ENCODE results near the gene IL31. TPM values are rescaled to one million over a fixed set of nuclear protein-coding genes. Genes with fewer than 3 reads are reported as not detected.

IL31 gene
- total RNA-seq, 1 donor from 2014 or later = not detected

- DNase-seq (ENCODE audit: low spot score in 2 of 2) (no peak), FAIRE-seq (no peak)
These were observed 13.3 kb downstream of the IL31 start for GRCh38 chr12:122160761-122161160.

- FAIRE-seq = no peak
These were observed 14.1 kb downstream of the IL31 start for GRCh38 chr12:122159882-122160281.

GRCh38 chr12:122158700-122159285 is 15.2 kb downstream of the IL31 start:
- DNase-seq (ENCODE audit: low spot score in 2 of 2) = no peak
- no peak for FAIRE-seq

More at GRCh38 chr12:122159882-122160281, 14.1 kb downstream of the IL31 start:
- no peak for DNase-seq (ENCODE audit: low spot score in 2 of 2)

- FAIRE-seq = no peak
These were observed 18.3 kb downstream of the IL31 start for GRCh38 chr12:122155705-122156104.

GRCh38 chr12:122152754-122153153 is 21.3 kb downstream of the IL31 start:
- no peak for FAIRE-seq

More at GRCh38 chr12:122155705-122156104, 18.3 kb downstream of the IL31 start:
- DNase-seq (ENCODE audit: low spot score in 2 of 2) = no peak

GRCh38 chr12:122150127-122150681 is 23.8 kb downstream of the IL31 start:
- FAIRE-seq (no peak), DNase-seq (ENCODE audit: low spot score in 2 of 2) (no peak)

More at GRCh38 chr12:122152754-122153153, 21.3 kb downstream of the IL31 start:
- no peak for DNase-seq (ENCODE audit: low spot score in 2 of 2)

- no peak for FAIRE-seq
- no peak for DNase-seq (ENCODE audit: low spot score in 2 of 2)
These were observed 25.4 kb downstream of the IL31 start for GRCh38 chr12:122148657-122149056.

- no peak for FAIRE-seq
These were observed 26.3 kb downstream of the IL31 start for GRCh38 chr12:122147514-122148290.

GRCh38 chr12:122145505-122146330 is 28.3 kb downstream of the IL31 start:
- no peak for DNase-seq (ENCODE audit: low spot score in 2 of 2)
- no peak for FAIRE-seq

More at GRCh38 chr12:122147514-122148290, 26.3 kb downstream of the IL31 start:
- no peak for DNase-seq (ENCODE audit: low spot score in 2 of 2)

- no peak for FAIRE-seq
- DNase-seq (ENCODE audit: low spot score in 2 of 2) = no peak
These were observed 29.1 kb downstream of the IL31 start for GRCh38 chr12:122144885-122145284.

GRCh38 chr12:122142857-122143256 is 31.2 kb downstream of the IL31 start:
- FAIRE-seq = no peak

GRCh38 chr12:122141911-122142725 is 31.9 kb downstream of the IL31 start:
- DNase-seq (ENCODE audit: low spot score in 2 of 2) (no peak), FAIRE-seq (no peak)

More at GRCh38 chr12:122142857-122143256, 31.2 kb downstream of the IL31 start:
- no peak for DNase-seq (ENCODE audit: low spot score in 2 of 2)

- no peak for DNase-seq (ENCODE audit: low spot score in 2 of 2)
- FAIRE-seq = no peak
These were observed 33.4 kb downstream of the IL31 start for GRCh38 chr12:122140467-122141257.

GRCh38 chr12:122139941-122140340 is 34.1 kb downstream of the IL31 start:
- FAIRE-seq = no peak
- no peak for DNase-seq (ENCODE audit: low spot score in 2 of 2)

- FAIRE-seq (no peak), DNase-seq (ENCODE audit: low spot score in 2 of 2) (no peak)
These were observed 34.8 kb downstream of the IL31 start for GRCh38 chr12:122139266-122139665.

- FAIRE-seq = no peak
- no peak for DNase-seq (ENCODE audit: low spot score in 2 of 2)
These were observed 35.4 kb downstream of the IL31 start for GRCh38 chr12:122138616-122139015.

GRCh38 chr12:122138181-122138580 is 35.8 kb downstream of the IL31 start:
- FAIRE-seq (no peak), DNase-seq (ENCODE audit: low spot score in 2 of 2) (no peak)

GRCh38 chr12:122137681-122138080 is 36.3 kb downstream of the IL31 start:
- FAIRE-seq (no peak), DNase-seq (ENCODE audit: low spot score in 2 of 2) (no peak)

- FAIRE-seq = no peak
- DNase-seq (ENCODE audit: low spot score in 2 of 2) = no peak
These were observed 36.8 kb downstream of the IL31 start for GRCh38 chr12:122137229-122137628.
